Activated naive CD8-positive, alpha-beta T cell treated with anti-CD3 and anti-CD28 coated beads, Interleukin-2, amount 10 ng/mL, durations not matched to agents 7 days and 5 days (primary cell): ENCODE data around the gene DRC7. TPM values are rescaled to one million over a fixed set of nuclear protein-coding genes. Genes with fewer than 3 reads are reported as not detected.
A peak's percentile ranks its signal among the peaks of the same experiment; 100 is the strongest.
"Not testable (repeated sequence)": the region's sequence is repeated elsewhere in the genome, so short reads cannot be mapped to it uniquely, and the experiment has no call there.

Experiments used
- ATAC-seq: fragments of 150-1000 bp; cut with Tn5 transposase; one replicate; pipeline ENCODE4 v1.10.0; 2021; ENCODE audit warnings: low read depth, moderate library complexity
- POLR2A ChIA-PET: fragments of 350-600 bp; sonication (Branson Sonifier 250); formaldehyde crosslinking; loops from one replicate; lab custom pipeline; 2021; ENCODE audit warnings: antibody characterized with exemption; lab: Charles Lee
- DNase-seq: peaks from one replicate; pipeline ENCODE4 v3.0.0; 2021
- H3K27ac Mint-ChIP-seq: one replicate; pipeline ENCODE4 v1.8.0; 2022; ENCODE audit warnings: mild to moderate bottlenecking, mixed read lengths
- H3K27me3 Mint-ChIP-seq: one replicate; pipeline ENCODE4 v1.8.0; 2022; ENCODE audit warnings: mild to moderate bottlenecking, moderate library complexity, mixed read lengths
- H3K36me3 Mint-ChIP-seq: one replicate; pipeline ENCODE4 v1.8.0; 2021; ENCODE audit warnings: mild to moderate bottlenecking, mixed read lengths
- H3K4me1 Mint-ChIP-seq: one replicate; pipeline ENCODE4 v1.8.0; 2021; ENCODE audit warnings: mixed read lengths
- H3K4me3 Mint-ChIP-seq: one replicate; pipeline ENCODE4 v1.8.0; 2022; ENCODE audit warnings: mild to moderate bottlenecking, moderate library complexity, mixed read lengths
- H3K9me3 Mint-ChIP-seq: one replicate; pipeline ENCODE4 v1.8.0; 2021; ENCODE audit warnings: mixed read lengths
- total RNA-seq, 2 experiments: library from RNA; stranded (reverse); gene quantifications; one replicate each; pipeline ENCODE4 v1.2.3, GENCODE V29; 2021

The DRC7 gene
- total RNA-seq, 2 experiments from 2014 or later: 0.17 TPM; not detected in 1

DNA sequence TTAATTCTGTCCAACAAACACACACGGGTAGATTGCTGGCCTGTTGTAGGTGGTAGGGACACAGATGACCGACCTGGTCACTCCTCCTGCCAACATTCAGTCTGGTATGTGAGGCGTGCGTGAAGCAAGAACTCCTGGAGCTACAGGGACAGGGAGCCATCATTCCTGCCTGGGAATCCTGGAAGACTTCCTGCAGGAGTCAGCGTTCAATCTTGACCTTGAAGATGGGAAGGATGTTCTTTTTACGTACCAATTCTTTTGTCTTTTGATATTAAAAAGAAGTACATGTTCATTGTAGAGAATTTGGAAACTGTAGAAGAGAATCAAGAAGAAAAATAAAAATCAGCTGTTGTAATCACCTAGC, 30.0 kb upstream of the DRC7 start:
- H3K9me3 Mint-ChIP-seq: no peaks in the 10 kb centered on the region
- no peaks in the 10 kb centered on the region for H3K36me3 Mint-ChIP-seq
- ATAC-seq (no peak), DNase-seq (no peak)
- H3K4me3 Mint-ChIP-seq: no peak overlapping the region
- POLR2A ChIA-PET: no interaction called here
- H3K27me3 Mint-ChIP-seq: no peaks in the 10 kb centered on the region
- H3K4me1 Mint-ChIP-seq: peaks cover 3% of the 10 kb centered on the region
- no peak overlapping the region for H3K27ac Mint-ChIP-seq

DNA sequence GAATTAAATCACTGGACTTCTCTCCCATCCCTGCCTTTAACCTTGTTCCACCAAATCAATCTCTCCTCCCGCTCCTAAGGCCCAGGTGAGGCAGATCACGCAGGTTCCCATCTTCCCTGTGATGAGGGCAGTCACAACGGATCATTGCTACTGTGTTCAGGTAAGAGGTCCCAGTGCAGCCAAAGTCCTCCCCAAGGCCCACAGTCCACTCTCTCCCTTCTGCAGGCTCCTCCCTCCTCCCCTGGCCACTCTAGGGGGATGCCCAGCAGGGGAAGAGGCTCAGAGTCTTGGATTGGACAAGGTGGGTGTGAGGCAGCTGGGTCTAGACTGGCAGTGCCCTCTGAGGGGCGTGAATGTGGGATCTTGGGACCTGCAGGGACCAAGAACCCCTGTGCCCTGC, 29.1 kb upstream of the DRC7 start:
- ATAC-seq: no peak
- Mint-ChIP-seq H3K27ac (no peak overlapping the region), H3K27me3 (no peaks in the 10 kb centered on the region), H3K4me3 (no peak overlapping the region), H3K4me1 (peaks cover 5% of the 10 kb centered on the region), H3K9me3 (no peaks in the 10 kb centered on the region), H3K36me3 (no peaks in the 10 kb centered on the region)
- DNase-seq: no peak
- POLR2A ChIA-PET: no interaction called here

DNA sequence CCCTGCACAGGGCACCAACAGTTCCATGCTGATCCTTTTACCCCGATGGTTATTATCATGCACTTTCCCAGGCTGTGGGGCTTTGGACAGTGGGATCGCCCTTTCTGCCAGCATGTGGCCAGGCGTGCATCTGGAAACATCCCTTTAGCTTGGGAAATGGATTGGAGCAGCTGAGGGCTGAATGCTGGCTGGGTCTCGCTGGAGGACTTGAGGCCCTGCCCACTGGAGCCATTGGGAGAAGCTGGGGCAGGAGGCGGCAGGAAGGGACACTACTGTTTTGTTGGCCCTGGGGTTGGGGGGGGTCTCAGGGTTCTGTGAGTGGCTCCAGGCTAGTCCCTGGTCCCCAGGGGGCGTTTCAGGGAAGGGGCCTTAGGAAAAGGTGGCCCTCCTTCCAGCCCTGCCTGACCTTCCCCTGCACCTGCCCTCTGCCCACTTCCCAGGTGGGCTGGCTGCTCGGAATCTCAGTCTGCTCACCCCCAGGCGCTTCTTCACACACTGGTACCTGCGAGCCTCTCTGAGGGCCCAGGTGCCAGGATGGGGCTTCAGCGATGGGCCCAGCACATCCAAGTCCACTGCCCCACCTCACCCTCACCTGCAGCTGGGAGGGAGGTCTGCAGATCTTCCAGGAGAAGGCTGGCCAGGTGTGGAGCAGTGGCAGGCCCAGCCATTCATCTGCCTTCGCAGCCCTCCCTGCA, 28.1 kb upstream of the DRC7 start:
- POLR2A ChIA-PET: no interaction called here
- ATAC-seq: no peak

DNA sequence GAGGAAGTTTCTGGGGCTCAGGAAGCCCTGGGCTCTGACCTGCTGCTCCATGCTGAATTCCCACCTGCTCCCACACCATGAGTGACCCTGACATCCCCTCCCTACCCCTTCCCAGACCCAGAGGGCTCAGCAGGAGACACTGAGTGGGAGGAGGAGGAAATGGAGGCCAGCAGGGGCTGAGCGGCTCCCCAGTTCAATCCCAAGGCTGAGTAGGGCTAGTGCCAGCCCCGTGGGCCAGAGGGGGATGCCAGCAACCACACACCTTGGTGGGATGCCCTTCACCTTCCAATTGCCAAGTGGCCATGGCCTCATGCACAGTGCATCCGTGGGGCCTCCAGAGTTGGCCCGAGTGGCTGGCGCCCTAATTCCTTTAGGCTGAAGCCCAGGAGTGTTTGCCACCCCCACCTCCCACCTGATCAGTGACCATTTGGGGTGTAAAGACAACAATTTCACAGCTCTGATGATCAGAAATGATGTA, 27.5 kb upstream of the DRC7 start:
- Mint-ChIP-seq H3K4me1 (peaks cover 5% of the 10 kb centered on the region), H3K4me3 (no peak overlapping the region), H3K36me3 (no peaks in the 10 kb centered on the region), H3K9me3 (no peaks in the 10 kb centered on the region), H3K27ac (no peak overlapping the region), H3K27me3 (peaks cover 7% of the 10 kb centered on the region)
- ATAC-seq (no peak), DNase-seq (no peak)
- POLR2A ChIA-PET: no interaction called here

More for the DNA sequence above, 28.1 kb upstream of the DRC7 start:
- DNase-seq: no peak
- H3K4me1 Mint-ChIP-seq: peaks cover 5% of the 10 kb centered on the region
- H3K27ac Mint-ChIP-seq: no peak overlapping the region
- no peak overlapping the region for H3K4me3 Mint-ChIP-seq
- peaks cover 2% of the 10 kb centered on the region for H3K27me3 Mint-ChIP-seq
- no peaks in the 10 kb centered on the region for H3K9me3 Mint-ChIP-seq
- H3K36me3 Mint-ChIP-seq: no peaks in the 10 kb centered on the region

DNA sequence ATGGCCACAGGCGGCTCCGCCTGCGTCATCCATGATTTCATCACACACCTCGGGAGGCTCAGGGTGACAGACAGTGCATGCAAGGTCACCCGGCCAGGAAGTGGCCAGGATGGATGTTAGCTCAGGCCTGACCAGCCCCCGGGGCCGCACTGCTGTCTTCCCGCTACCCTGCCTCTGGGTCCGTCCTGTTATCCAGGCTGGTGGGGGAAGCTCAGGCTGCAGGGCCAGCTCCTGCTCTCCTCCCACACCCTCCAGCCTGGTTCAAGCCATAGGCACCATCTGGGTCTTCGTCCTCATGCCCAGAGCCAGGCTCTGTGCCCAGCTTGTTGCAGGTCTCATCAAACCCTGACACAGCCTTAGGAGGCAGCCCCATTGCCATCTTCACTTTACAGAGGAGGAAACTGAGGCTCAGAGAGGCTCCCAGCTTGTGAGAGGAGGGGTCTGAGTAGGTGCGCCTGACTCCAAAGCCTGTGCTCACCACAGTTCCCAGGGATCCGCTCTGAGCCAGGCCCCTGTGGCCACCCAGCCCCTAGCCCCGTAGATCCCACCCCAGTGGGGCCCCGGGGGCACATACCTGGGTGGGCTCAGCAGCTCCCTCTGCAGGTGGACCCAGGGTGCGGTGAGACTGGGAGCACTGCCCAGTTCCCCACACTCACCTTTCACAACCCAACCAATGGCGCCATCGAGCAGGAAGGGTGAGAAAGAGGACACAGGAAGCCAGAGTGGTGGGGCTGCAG, 26.9 kb upstream of the DRC7 start:
- Mint-ChIP-seq H3K4me3 (no peak overlapping the region), H3K36me3 (no peaks in the 10 kb centered on the region), H3K27me3 (peaks cover 7% of the 10 kb centered on the region), H3K9me3 (no peaks in the 10 kb centered on the region), H3K27ac (no peak overlapping the region), H3K4me1 (peaks cover 5% of the 10 kb centered on the region)
- ATAC-seq: no peak
- DNase-seq: no peak
- POLR2A ChIA-PET: no interaction called here

DNA sequence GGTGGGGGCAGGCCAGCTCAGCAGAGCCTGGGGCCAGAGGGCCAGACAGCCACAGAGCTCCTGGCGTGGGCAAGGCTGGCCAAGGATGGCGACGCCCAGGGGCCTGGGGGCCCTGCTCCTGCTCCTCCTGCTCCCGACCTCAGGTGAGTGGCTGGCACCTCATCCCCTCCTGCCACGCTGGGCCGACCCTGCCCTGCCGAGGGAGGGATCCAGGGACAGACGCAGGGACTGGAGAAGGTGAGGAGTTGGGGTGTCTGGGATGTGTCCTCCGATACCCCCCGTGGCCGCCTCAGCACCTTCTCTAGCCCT, 26.4 kb upstream of the DRC7 start, which contains the start of gene ADGRG3:
ADGRG3 (plus strand) TSS at position 44 of the 309 bp plus-strand sequence; CDS start at position 86, 42 bp downstream.
- peaks cover 9% of the 10 kb centered on the region for H3K27me3 Mint-ChIP-seq
- DNase-seq: no peak
- no peak within 1 kb of the TSS for H3K4me3 Mint-ChIP-seq
- H3K27ac Mint-ChIP-seq: no peak within 1 kb of the TSS
- H3K9me3 Mint-ChIP-seq: no peaks in the 10 kb centered on the region
- no peak for ATAC-seq
- POLR2A ChIA-PET: no interaction called here
- H3K4me1 Mint-ChIP-seq: peaks cover 5% of the 10 kb centered on the region
- no peaks in the 10 kb centered on the region for H3K36me3 Mint-ChIP-seq

DNA sequence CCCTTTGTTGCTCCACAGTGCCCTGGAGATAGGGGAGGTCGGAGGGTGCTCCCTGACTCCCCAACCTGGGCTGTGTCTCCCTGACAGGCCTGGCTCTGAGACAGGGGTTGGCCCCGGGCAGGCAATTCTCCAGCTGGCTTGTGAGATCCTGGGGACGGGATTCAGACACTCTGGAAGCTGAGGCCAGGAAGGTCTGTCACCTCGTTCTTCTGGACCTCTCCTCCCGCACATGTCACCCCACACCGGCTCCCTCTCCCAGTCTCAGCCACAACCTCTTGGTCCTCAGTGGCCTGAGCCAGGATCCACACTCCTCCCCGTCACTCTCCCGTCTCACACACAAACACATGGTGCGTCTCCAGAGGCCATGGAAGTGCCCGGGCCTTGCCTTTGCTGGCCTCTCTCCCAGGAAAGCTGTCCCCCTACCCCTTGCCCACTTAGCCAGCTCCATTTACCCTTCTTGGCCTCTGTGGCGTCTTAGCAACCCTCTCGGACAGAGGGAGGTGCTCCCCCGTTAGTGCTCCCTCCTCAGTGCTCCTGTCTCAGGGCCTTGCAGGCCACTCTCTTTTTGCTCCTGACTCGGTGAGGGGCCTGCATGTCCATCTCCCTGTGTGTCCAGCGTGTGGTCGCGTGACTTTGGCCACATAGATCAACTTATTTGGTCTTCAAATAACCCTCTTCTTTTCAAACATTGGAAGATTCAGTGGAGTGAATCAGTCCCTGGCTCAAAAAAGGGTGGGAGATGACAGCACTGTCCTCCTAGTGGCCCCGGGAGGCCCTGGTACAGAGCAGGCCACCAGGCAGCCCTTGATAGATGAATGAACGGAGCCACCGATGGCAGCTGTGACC, 25.8 kb upstream of the DRC7 start:
- Mint-ChIP-seq H3K27me3 (peaks cover 14% of the 10 kb centered on the region), H3K9me3 (no peaks in the 10 kb centered on the region), H3K36me3 (no peaks in the 10 kb centered on the region), H3K4me1 (peaks cover 5% of the 10 kb centered on the region), H3K4me3 (no peak overlapping the region), H3K27ac (no peak overlapping the region)
- DNase-seq (no peak), ATAC-seq (no peak)
- POLR2A ChIA-PET: no interaction called here

DNA sequence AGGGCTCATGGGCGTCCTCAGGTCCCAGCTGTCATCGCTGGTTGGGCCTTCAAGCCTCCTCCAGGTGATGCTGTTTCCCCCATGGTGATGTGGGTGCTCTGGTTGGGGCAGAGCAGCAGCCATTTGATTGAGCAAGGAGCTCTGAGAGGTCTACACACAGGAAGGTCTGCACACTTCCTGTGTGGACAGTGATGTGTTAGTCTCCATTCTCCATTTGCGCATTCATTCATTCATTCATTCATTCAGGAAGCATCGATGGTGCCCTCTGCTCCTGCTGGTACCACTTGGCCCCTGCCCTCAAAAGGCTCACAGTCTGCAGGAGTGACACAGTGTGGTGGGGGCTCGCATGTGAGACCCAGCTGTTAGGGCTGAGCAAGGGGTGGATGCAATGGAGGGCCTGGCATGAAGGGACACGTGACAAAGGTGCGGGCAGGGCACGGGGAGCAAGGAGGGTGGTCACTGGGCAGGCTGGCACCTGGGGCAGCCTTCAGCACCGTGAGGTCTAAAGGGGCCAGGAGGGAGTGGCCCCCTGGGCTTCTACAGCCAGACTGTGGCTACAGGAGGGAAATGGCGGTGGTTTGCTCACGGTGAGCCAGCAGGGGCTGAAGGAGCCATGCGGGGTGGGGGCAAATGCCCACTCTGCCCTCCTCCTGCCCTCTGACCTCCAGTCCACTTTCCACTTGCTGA, 25.0 kb upstream of the DRC7 start:
- Mint-ChIP-seq H3K4me3 (no peak overlapping the region), H3K9me3 (no peaks in the 10 kb centered on the region), H3K36me3 (no peaks in the 10 kb centered on the region), H3K27ac (no peak overlapping the region), H3K4me1 (peaks cover 5% of the 10 kb centered on the region), H3K27me3 (peaks cover 17% of the 10 kb centered on the region)
- DNase-seq (no peak), ATAC-seq (peak; percentile 77)
- POLR2A ChIA-PET: interaction anchor here (0.5 kb wide), 1 partner anchor 25 kb away, joined by 3 read pairs; the partner anchor contains the start of gene DRC7

DNA sequence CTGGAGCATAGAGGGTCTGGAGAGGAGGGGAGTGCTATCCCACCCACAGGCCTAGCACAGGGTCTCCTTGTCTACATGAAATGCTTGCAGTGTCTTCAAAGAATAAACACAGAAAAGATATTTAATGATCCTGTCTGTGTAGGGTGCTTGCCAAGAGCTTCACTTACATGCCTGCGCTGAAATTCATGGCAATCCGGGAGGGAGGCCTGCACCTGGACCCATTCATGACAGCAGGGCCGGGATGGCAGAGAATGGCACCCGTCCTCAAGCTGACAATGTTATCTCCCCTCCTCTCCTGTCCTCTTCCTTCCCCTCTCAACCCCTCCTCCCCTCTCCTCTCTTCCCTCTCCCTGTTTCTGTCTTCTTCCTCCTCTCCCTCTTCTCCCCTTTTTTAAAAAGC, 24.4 kb upstream of the DRC7 start:
- no peak overlapping the region for H3K27ac Mint-ChIP-seq

DNA sequence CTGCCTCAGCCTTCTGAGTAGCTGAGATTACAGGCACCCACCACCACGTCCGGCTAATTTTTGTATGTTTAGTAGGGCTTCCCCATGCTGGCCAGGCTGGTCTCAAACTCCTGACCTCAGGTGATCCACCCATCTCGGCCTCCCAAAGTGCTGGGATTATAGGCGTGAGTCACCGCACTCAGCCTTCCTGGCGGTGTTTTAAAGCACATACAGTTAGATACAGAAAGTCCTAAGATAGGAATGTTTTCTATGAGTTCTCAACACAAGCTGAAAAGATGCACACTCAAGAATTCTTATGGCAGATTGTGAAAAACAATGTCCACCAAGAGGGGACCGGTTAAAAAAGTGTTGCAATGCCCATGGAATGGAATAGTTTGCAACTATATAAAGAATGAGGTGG, 23.2 kb upstream of the DRC7 start:
- H3K4me3 Mint-ChIP-seq, POLR2A ChIA-PET, ATAC-seq, DNase-seq, H3K9me3 Mint-ChIP-seq, H3K36me3 Mint-ChIP-seq, H3K27ac Mint-ChIP-seq, H3K4me1 Mint-ChIP-seq: not testable (repeated sequence)
- H3K27me3 Mint-ChIP-seq: peaks cover 21% of the 10 kb centered on the region

More for the DNA sequence above, 24.4 kb upstream of the DRC7 start:
- ATAC-seq (no peak), DNase-seq (no peak)
- H3K4me3 Mint-ChIP-seq: no peak overlapping the region
- POLR2A ChIA-PET: no interaction called here
- peaks cover 5% of the 10 kb centered on the region for H3K4me1 Mint-ChIP-seq
- no peaks in the 10 kb centered on the region for H3K36me3 Mint-ChIP-seq
- peaks cover 17% of the 10 kb centered on the region for H3K27me3 Mint-ChIP-seq
- H3K9me3 Mint-ChIP-seq: no peaks in the 10 kb centered on the region

DNA sequence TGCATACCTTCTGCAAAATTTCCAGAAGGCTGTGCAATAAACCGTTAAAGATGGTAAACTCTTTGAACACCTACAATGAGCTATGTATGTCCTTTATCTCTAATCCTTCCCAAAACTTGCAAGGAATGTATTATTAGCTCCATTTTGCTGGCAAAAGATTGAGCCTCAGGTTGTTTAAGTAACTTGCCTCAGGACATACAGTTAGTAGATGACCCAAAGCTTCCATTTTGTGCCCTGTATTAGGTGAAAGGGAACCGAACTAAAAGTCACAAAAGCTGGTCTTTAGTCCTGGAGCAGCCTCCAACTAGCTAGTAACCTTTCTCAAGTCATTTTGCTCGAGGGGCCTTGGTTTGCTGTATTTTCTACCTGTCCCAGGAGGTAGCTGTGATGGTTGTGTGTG, 22.2 kb upstream of the DRC7 start:
- Mint-ChIP-seq H3K9me3 (no peaks in the 10 kb centered on the region), H3K36me3 (no peaks in the 10 kb centered on the region), H3K27ac (no peak overlapping the region), H3K27me3 (peaks cover 21% of the 10 kb centered on the region), H3K4me1 (peaks cover 6% of the 10 kb centered on the region), H3K4me3 (no peak overlapping the region)
- POLR2A ChIA-PET: no interaction called here
- ATAC-seq (no peak), DNase-seq (no peak)

DNA sequence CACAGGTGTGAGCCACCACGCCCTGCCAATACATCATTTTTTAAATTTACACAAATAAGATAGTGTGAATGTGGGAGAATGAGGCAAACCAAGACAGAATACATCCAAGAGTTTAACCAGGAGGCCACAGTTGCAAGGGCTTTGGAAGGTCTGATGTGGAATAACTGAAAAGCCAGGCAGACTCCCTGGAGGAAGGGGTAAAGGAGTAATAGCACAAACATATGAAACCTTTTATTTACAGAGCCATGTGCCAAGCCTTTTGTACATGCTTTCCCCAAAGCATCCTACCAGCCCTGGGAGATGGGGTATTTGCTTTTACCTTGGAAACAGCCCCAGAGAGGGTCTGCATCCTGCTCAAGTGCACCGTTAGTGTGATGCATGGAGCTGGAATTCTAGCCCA, 21.8 kb upstream of the DRC7 start:
- Mint-ChIP-seq H3K4me1 (peaks cover 6% of the 10 kb centered on the region), H3K27me3 (peaks cover 21% of the 10 kb centered on the region), H3K36me3 (no peaks in the 10 kb centered on the region), H3K9me3 (no peaks in the 10 kb centered on the region), H3K4me3 (no peak overlapping the region), H3K27ac (no peak overlapping the region)
- ATAC-seq (no peak), DNase-seq (no peak)
- POLR2A ChIA-PET: no interaction called here
